Nephron progenitor cell (in vitro differentiated cells): Measurements from ENCODE around the gene NT5E.
"Not testable (repeated sequence)": the region's sequence is repeated elsewhere in the genome, so short reads cannot be mapped to it uniquely, and the experiment has no call there.

Source experiments
- DNase-seq: peaks from one replicate; pipeline ENCODE4 v3.0.0; 2021
- H3K27ac Mint-ChIP-seq: 2 replicates; pipeline ENCODE4 v1.8.0; 2021; ENCODE audit warnings: mild to moderate bottlenecking, moderate library complexity, mixed read lengths
- H3K27me3 Mint-ChIP-seq: 2 replicates; pipeline ENCODE4 v1.8.0; 2021; ENCODE audit warnings: mild to moderate bottlenecking, low read depth, mixed read lengths; ENCODE audit not compliant: poor library complexity
- H3K36me3 Mint-ChIP-seq: 2 replicates; pipeline ENCODE4 v1.8.0; 2021; ENCODE audit warnings: low read depth, mixed read lengths
- H3K4me1 Mint-ChIP-seq: 2 replicates; pipeline ENCODE4 v1.8.0; 2021; ENCODE audit warnings: mixed read lengths
- H3K4me3 Mint-ChIP-seq: 2 replicates; pipeline ENCODE4 v1.8.0; 2021; ENCODE audit warnings: mild to moderate bottlenecking, moderate library complexity, mixed read lengths
- H3K9me3 Mint-ChIP-seq: 2 replicates; pipeline ENCODE4 v1.8.0; 2021; ENCODE audit warnings: mild to moderate bottlenecking, moderate library complexity, mixed read lengths
- CTCF ChIP-seq: fragments of 200-600 bp; sonication (generic); IDR thresholded peaks from 2 replicates; pipeline ENCODE4 v1.5.0; 2021; ENCODE audit warnings: antibody characterized with exemption

NT5E gene

GRCh38 chr6:85403331-85404015 is 46.4 kb upstream of the NT5E start:
- no peak for TF ChIP-seq CTCF
- H3K4me3 Mint-ChIP-seq: no peak overlapping the region
- peaks cover 10% of the 10 kb centered on the region for H3K27me3 Mint-ChIP-seq
- H3K27ac Mint-ChIP-seq: no peak overlapping the region
- peaks cover 19% of the 10 kb centered on the region for H3K4me1 Mint-ChIP-seq
- no peaks in the 10 kb centered on the region for H3K9me3 Mint-ChIP-seq
- no peaks in the 10 kb centered on the region for H3K36me3 Mint-ChIP-seq
- no peak for DNase-seq

GRCh38 chr6:85404016-85404563 is 45.8 kb upstream of the NT5E start:
- H3K36me3 Mint-ChIP-seq, H3K9me3 Mint-ChIP-seq, DNase-seq, H3K4me3 Mint-ChIP-seq, H3K27ac Mint-ChIP-seq: not testable (repeated sequence)
- Mint-ChIP-seq H3K4me1 (peaks cover 25% of the 10 kb centered on the region), H3K27me3 (peaks cover 10% of the 10 kb centered on the region)

GRCh38 chr6:85404564-85405174 is 45.2 kb upstream of the NT5E start:
- Mint-ChIP-seq H3K27ac (peak overlapping the region; percentile 45), H3K36me3 (no peaks in the 10 kb centered on the region), H3K27me3 (peaks cover 10% of the 10 kb centered on the region), H3K9me3 (no peaks in the 10 kb centered on the region), H3K4me1 (peaks cover 25% of the 10 kb centered on the region), H3K4me3 (no peak overlapping the region)
- TF ChIP-seq CTCF: no peak
- DNase-seq: no peak

GRCh38 chr6:85405175-85405852 is 44.6 kb upstream of the NT5E start:
- H3K4me1 Mint-ChIP-seq: peaks cover 23% of the 10 kb centered on the region
- no peaks in the 10 kb centered on the region for H3K36me3 Mint-ChIP-seq
- no peak for DNase-seq
- no peaks in the 10 kb centered on the region for H3K9me3 Mint-ChIP-seq
- H3K4me3 Mint-ChIP-seq: no peak overlapping the region
- peak overlapping the region; percentile 45 for H3K27ac Mint-ChIP-seq
- peaks cover 10% of the 10 kb centered on the region for H3K27me3 Mint-ChIP-seq
- TF ChIP-seq CTCF: no peak

GRCh38 chr6:85405853-85406198 is 44.1 kb upstream of the NT5E start:
- Mint-ChIP-seq H3K36me3 (no peaks in the 10 kb centered on the region), H3K4me3 (no peak overlapping the region), H3K9me3 (no peaks in the 10 kb centered on the region), H3K27me3 (peaks cover 10% of the 10 kb centered on the region), H3K4me1 (peaks cover 20% of the 10 kb centered on the region), H3K27ac (peak overlapping the region; percentile 41)
- TF ChIP-seq CTCF: no peak
- no peak for DNase-seq

- Mint-ChIP-seq H3K9me3 (no peaks in the 10 kb centered on the region), H3K27me3 (peaks cover 13% of the 10 kb centered on the region), H3K4me3 (no peak overlapping the region), H3K27ac (no peak overlapping the region), H3K4me1 (peaks cover 15% of the 10 kb centered on the region), H3K36me3 (no peaks in the 10 kb centered on the region)
- no peak for DNase-seq
- TF ChIP-seq CTCF: no peak
These were observed 43.2 kb upstream of the NT5E start for GRCh38 chr6:85406641-85407075.
